Activated CD8-positive, alpha-beta T cell treated with anti-CD3 and anti-CD28 coated beads, Interleukin-2, amount 10 ng/mL, durations not matched to agents 7 days and 5 days (primary cell): ENCODE measurements around the gene DENND1A. TPM values are rescaled to one million over a fixed set of nuclear protein-coding genes. Genes with fewer than 3 reads are reported as not detected.

Source experiments
- ATAC-seq: fragments of 150-1000 bp; cut with Tn5 transposase; one replicate; pipeline ENCODE4 v1.10.0; 2021; ENCODE audit warnings: moderate library complexity
- CTCF ChIA-PET: fragments of 350-600 bp; sonication (Branson Sonifier 250); formaldehyde crosslinking; loops from one replicate; lab custom pipeline; 2021; ENCODE audit warnings: antibody characterized with exemption; lab: Charles Lee
- POLR2A ChIA-PET: fragments of 350-600 bp; sonication (Branson Sonifier 250); formaldehyde crosslinking; loops from one replicate; lab custom pipeline; 2021; ENCODE audit warnings: antibody characterized with exemption; lab: Charles Lee
- DNase-seq: peaks from one replicate; pipeline ENCODE4 v3.0.0-alpha.2; 2020
- H3K27ac Mint-ChIP-seq: one replicate; pipeline ENCODE4 v1.8.0; 2021; ENCODE audit warnings: mild to moderate bottlenecking, mixed read lengths
- H3K27me3 Mint-ChIP-seq: one replicate; pipeline ENCODE4 v1.8.0; 2021; ENCODE audit warnings: low read depth, mixed read lengths
- H3K36me3 Mint-ChIP-seq: one replicate; pipeline ENCODE4 v1.8.0; 2021; ENCODE audit warnings: low read depth, mixed read lengths
- H3K4me1 Mint-ChIP-seq: one replicate; pipeline ENCODE4 v1.8.0; 2021; ENCODE audit warnings: low read depth, mixed read lengths
- H3K4me3 Mint-ChIP-seq: one replicate; pipeline ENCODE4 v1.8.0; 2021; ENCODE audit warnings: mild to moderate bottlenecking, mixed read lengths
- H3K9me3 Mint-ChIP-seq: one replicate; pipeline ENCODE4 v1.8.0; 2022; ENCODE audit warnings: mixed read lengths; ENCODE audit not compliant: insufficient read depth
- total RNA-seq, 2 experiments: library from RNA; stranded (reverse); gene quantifications; one replicate each; pipeline ENCODE4 v1.2.3, GENCODE V29; 2021

Gene DENND1A
- total RNA-seq, 2 experiments from 2014 or later = 13.0 to 15.5 TPM

- ChIA-PET CTCF (no interaction called here), POLR2A (no interaction called here)
- no peaks in the 10 kb centered on the region for H3K9me3 Mint-ChIP-seq
- no peak overlapping the region for H3K4me3 Mint-ChIP-seq
- no peak overlapping the region for H3K27ac Mint-ChIP-seq
- ATAC-seq = no peak
- no peak for DNase-seq
- no peaks in the 10 kb centered on the region for H3K27me3 Mint-ChIP-seq
- peaks cover 12% of the 10 kb centered on the region for H3K36me3 Mint-ChIP-seq
- H3K4me1 Mint-ChIP-seq = peaks cover 8% of the 10 kb centered on the region
These were observed 378.2 kb downstream of the DENND1A start for GRCh38 chr9:123551734-123552133.

- no peaks in the 10 kb centered on the region for H3K9me3 Mint-ChIP-seq
- no peaks in the 10 kb centered on the region for H3K4me1 Mint-ChIP-seq
- H3K27ac Mint-ChIP-seq = no peak overlapping the region
- ChIA-PET CTCF (no interaction called here), POLR2A (no interaction called here)
- DNase-seq (no peak), ATAC-seq (no peak)
- H3K27me3 Mint-ChIP-seq = no peaks in the 10 kb centered on the region
- no peak overlapping the region for H3K4me3 Mint-ChIP-seq
- peaks cover 12% of the 10 kb centered on the region for H3K36me3 Mint-ChIP-seq
These were observed 379.1 kb downstream of the DENND1A start for GRCh38 chr9:123550797-123551196.

GRCh38 chr9:123550012-123550411 lies 379.9 kb downstream of the DENND1A start:
- no peaks in the 10 kb centered on the region for H3K9me3 Mint-ChIP-seq
- DNase-seq (no peak), ATAC-seq (no peak)
- ChIA-PET POLR2A (no interaction called here), CTCF (no interaction called here)
- no peak overlapping the region for H3K4me3 Mint-ChIP-seq
- no peaks in the 10 kb centered on the region for H3K4me1 Mint-ChIP-seq
- H3K36me3 Mint-ChIP-seq = peaks cover 8% of the 10 kb centered on the region
- H3K27me3 Mint-ChIP-seq = no peaks in the 10 kb centered on the region
- no peak overlapping the region for H3K27ac Mint-ChIP-seq

GRCh38 chr9:123548741-123549545 lies 381.0 kb downstream of the DENND1A start:
- Mint-ChIP-seq H3K4me3 (no peak overlapping the region), H3K27ac (no peak overlapping the region), H3K9me3 (no peaks in the 10 kb centered on the region), H3K4me1 (no peaks in the 10 kb centered on the region), H3K27me3 (no peaks in the 10 kb centered on the region), H3K36me3 (peaks cover 2% of the 10 kb centered on the region)
- no peak for DNase-seq
- POLR2A ChIA-PET = no interaction called here
- ATAC-seq = no peak
- CTCF ChIA-PET = no interaction called here

GRCh38 chr9:123544007-123544827 lies 385.7 kb downstream of the DENND1A start:
- H3K27me3 Mint-ChIP-seq = no peaks in the 10 kb centered on the region
- peaks cover 2% of the 10 kb centered on the region for H3K36me3 Mint-ChIP-seq
- no peak overlapping the region for H3K4me3 Mint-ChIP-seq
- POLR2A ChIA-PET = no interaction called here
- no peaks in the 10 kb centered on the region for H3K4me1 Mint-ChIP-seq
- peak; percentile 46 for DNase-seq
- ATAC-seq = no peak
- no peaks in the 10 kb centered on the region for H3K9me3 Mint-ChIP-seq
- H3K27ac Mint-ChIP-seq = no peak overlapping the region
- CTCF ChIA-PET = interaction anchor here (1.3 to 4.8 kb wide), 4 partner anchors 222 to 497 kb away, joined by 3 to 40 read pairs (median 4); no protein-coding TSS in a partner anchor

GRCh38 chr9:123543492-123543891 lies 386.4 kb downstream of the DENND1A start:
- Mint-ChIP-seq H3K27me3 (no peaks in the 10 kb centered on the region), H3K9me3 (no peaks in the 10 kb centered on the region), H3K36me3 (peaks cover under 1% of the 10 kb centered on the region), H3K4me1 (no peaks in the 10 kb centered on the region), H3K4me3 (no peak overlapping the region), H3K27ac (no peak overlapping the region)
- ChIA-PET CTCF (interaction anchor here (1.1 to 4.8 kb wide), 5 partner anchors 11 to 498 kb away, joined by 3 to 40 read pairs (median 3); no protein-coding TSS in a partner anchor), POLR2A (no interaction called here)
- no peak for DNase-seq
- no peak for ATAC-seq

GRCh38 chr9:123542435-123543225 lies 387.3 kb downstream of the DENND1A start:
- no peak for DNase-seq
- H3K36me3 Mint-ChIP-seq = no peaks in the 10 kb centered on the region
- no peak for ATAC-seq
- no peaks in the 10 kb centered on the region for H3K4me1 Mint-ChIP-seq
- no peak overlapping the region for H3K4me3 Mint-ChIP-seq
- ChIA-PET POLR2A (no interaction called here), CTCF (interaction anchor here (1.1 to 4.8 kb wide), 6 partner anchors 12 to 498 kb away, joined by 3 to 40 read pairs (median 3); no protein-coding TSS in a partner anchor)
- no peaks in the 10 kb centered on the region for H3K27me3 Mint-ChIP-seq
- no peak overlapping the region for H3K27ac Mint-ChIP-seq
- H3K9me3 Mint-ChIP-seq = no peaks in the 10 kb centered on the region

GRCh38 chr9:123541411-123541810 lies 388.5 kb downstream of the DENND1A start:
- Mint-ChIP-seq H3K27ac (no peak overlapping the region), H3K36me3 (no peaks in the 10 kb centered on the region), H3K27me3 (no peaks in the 10 kb centered on the region), H3K9me3 (no peaks in the 10 kb centered on the region), H3K4me1 (peaks cover 6% of the 10 kb centered on the region), H3K4me3 (no peak overlapping the region)
- CTCF ChIA-PET = interaction anchor here (4.8 kb wide), 1 partner anchor 500 kb away, joined by 40 read pairs; no protein-coding TSS in a partner anchor
- POLR2A ChIA-PET = no interaction called here
- DNase-seq (no peak), ATAC-seq (no peak)

GRCh38 chr9:123540457-123540856 lies 389.5 kb downstream of the DENND1A start:
- Mint-ChIP-seq H3K4me3 (no peak overlapping the region), H3K27me3 (no peaks in the 10 kb centered on the region), H3K36me3 (no peaks in the 10 kb centered on the region), H3K4me1 (peaks cover 8% of the 10 kb centered on the region), H3K9me3 (no peaks in the 10 kb centered on the region), H3K27ac (no peak overlapping the region)
- DNase-seq (no peak), ATAC-seq (no peak)
- POLR2A ChIA-PET = no interaction called here
- CTCF ChIA-PET = interaction anchor here (4.8 kb wide), 1 partner anchor 501 kb away, joined by 40 read pairs; no protein-coding TSS in a partner anchor

- Mint-ChIP-seq H3K36me3 (no peaks in the 10 kb centered on the region), H3K27ac (no peak overlapping the region), H3K9me3 (no peaks in the 10 kb centered on the region), H3K4me3 (no peak overlapping the region), H3K27me3 (no peaks in the 10 kb centered on the region), H3K4me1 (peaks cover 8% of the 10 kb centered on the region)
- ATAC-seq = no peak
- CTCF ChIA-PET = no interaction called here
- POLR2A ChIA-PET = no interaction called here
- DNase-seq = no peak
These were observed 392.1 kb downstream of the DENND1A start for GRCh38 chr9:123537809-123538208.

- Mint-ChIP-seq H3K4me3 (no peak overlapping the region), H3K9me3 (no peaks in the 10 kb centered on the region), H3K27ac (no peak overlapping the region), H3K27me3 (no peaks in the 10 kb centered on the region), H3K4me1 (peaks cover 8% of the 10 kb centered on the region), H3K36me3 (no peaks in the 10 kb centered on the region)
- no peak for ATAC-seq
- ChIA-PET CTCF (interaction anchor here (0.7 kb wide), 1 partner anchor 568 kb away, joined by 4 read pairs; no protein-coding TSS in a partner anchor), POLR2A (interaction anchor here (0.6 kb wide), 1 partner anchor 11 kb away, joined by 3 read pairs; no protein-coding TSS in a partner anchor)
- DNase-seq = no peak
These were observed 393.5 kb downstream of the DENND1A start for GRCh38 chr9:123536455-123536868.
